ENCODE measurements around the gene NFE2L2. TPM values are rescaled to one million over a fixed set of nuclear protein-coding genes. Genes with fewer than 3 reads are reported as not detected.

Gene NFE2L2
- total and polyA plus RNA-seq, 2 experiments from 2014 or later, result 88.3 to 90.2 TPM

DNA sequence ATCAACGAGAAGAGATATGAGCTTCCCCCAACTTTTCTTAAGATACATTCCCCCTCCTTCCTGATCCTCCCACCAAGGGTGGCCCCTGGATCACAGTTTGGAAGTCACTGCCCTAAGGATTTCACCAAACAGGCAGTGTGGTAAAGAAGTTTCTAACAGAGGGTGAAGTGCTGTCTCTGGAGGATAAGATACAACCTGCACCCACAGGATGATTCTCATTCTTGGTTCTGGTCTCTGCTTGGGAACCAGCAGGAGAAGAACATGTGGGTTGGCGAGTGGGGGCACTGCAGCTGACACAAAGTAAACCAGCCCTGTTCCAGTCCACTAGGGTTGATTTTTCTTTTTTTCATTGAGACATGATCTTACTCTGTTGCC lies 9.3 kb downstream of the NFE2L2 start:
- H3K9me2 ChIP-seq (replicated peaks; ENCODE audit: insufficient read depth), result no peaks in the 10 kb centered on the region
- H3K4me1 ChIP-seq (ENCODE audit: insufficient read depth), result peaks cover 79% of the 10 kb centered on the region
- peak overlapping the region; percentile 86 for H3K27ac ChIP-seq
- H3K4me3 ChIP-seq, result no peak overlapping the region
- no peaks in the 10 kb centered on the region for H3K36me3 ChIP-seq (replicated peaks; ENCODE audit: insufficient read depth, low read depth)
- DNase-seq (ENCODE audit: low spot score), result no peak
- H3K4me2 ChIP-seq, result peak overlapping the region; percentile 48
- peaks cover 100% of the 10 kb centered on the region for H4K20me1 ChIP-seq (ENCODE audit: insufficient read depth, poor library complexity, severe bottlenecking)
- H3K27me3 ChIP-seq, result no peaks in the 10 kb centered on the region
- no peaks in the 10 kb centered on the region for H3K9me3 ChIP-seq (ENCODE audit: low read depth)
- no peak overlapping the region for H2AFZ ChIP-seq
- no peak for TF ChIP-seq EZH2 (IDR thresholded peaks at IDR 0.05; ENCODE audit: borderline replicate concordance)
- no peak for TF ChIP-seq CTCF (IDR thresholded peaks at IDR 0.05; ENCODE audit: poor library complexity)
- TF ChIP-seq EZH2phosphoT487 (IDR thresholded peaks at IDR 0.05; ENCODE audit: low read depth, severe bottlenecking, unreplicated experiment), result no peak
- peaks cover 100% of the 10 kb centered on the region for H3K79me2 ChIP-seq
- WGBS (ENCODE audit: low lambda C conversion rate, missing lambda C conversion rate), result 66% methylated on average over 2 of the region's 2 CpGs

- peak overlapping the region; percentile 86 for H3K27ac ChIP-seq
- WGBS (ENCODE audit: low lambda C conversion rate, missing lambda C conversion rate), result 42% methylated on average over 11 of the region's 11 CpGs
- DNase-seq (ENCODE audit: low spot score), result peak; percentile 77
- no peak overlapping the region for H3K4me3 ChIP-seq
- no peaks in the 10 kb centered on the region for H3K9me3 ChIP-seq (ENCODE audit: low read depth)
- H3K4me1 ChIP-seq (ENCODE audit: insufficient read depth), result peaks cover 75% of the 10 kb centered on the region
- H3K9me2 ChIP-seq (replicated peaks; ENCODE audit: insufficient read depth), result no peaks in the 10 kb centered on the region
- no peak for TF ChIP-seq EZH2 (IDR thresholded peaks at IDR 0.05; ENCODE audit: borderline replicate concordance)
- TF ChIP-seq CTCF (IDR thresholded peaks at IDR 0.05; ENCODE audit: poor library complexity), result peak; percentile 54
- TF ChIP-seq EZH2phosphoT487 (IDR thresholded peaks at IDR 0.05; ENCODE audit: low read depth, severe bottlenecking, unreplicated experiment), result no peak
- H2AFZ ChIP-seq, result no peak overlapping the region
- peak overlapping the region; percentile 48 for H3K4me2 ChIP-seq
- H4K20me1 ChIP-seq (ENCODE audit: insufficient read depth, poor library complexity, severe bottlenecking), result peaks cover 100% of the 10 kb centered on the region
- no peaks in the 10 kb centered on the region for H3K36me3 ChIP-seq (replicated peaks; ENCODE audit: insufficient read depth, low read depth)
- no peaks in the 10 kb centered on the region for H3K27me3 ChIP-seq
- peaks cover 100% of the 10 kb centered on the region for H3K79me2 ChIP-seq
These were observed 9.9 kb downstream of the NFE2L2 start for GRCh38 chr2:177254433-177255226.

DNA sequence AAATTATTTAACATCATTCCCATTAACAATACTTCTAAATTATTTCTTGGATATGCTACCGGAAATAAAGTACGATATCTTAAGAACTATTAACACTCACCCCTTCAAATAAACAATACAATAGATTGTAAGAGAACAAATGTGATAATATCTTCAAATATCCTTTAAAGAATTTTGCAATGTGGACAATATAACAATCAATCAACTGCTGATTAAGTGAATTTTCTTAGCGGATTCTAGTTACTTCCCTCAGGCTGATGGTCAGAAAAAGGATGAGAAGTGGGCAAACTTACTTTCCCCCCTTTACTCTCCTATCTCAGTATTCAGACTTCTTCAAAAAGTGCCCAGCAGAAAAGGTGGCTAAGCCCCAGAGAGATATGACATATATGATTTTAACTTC lies 10.8 kb downstream of the NFE2L2 start:
- no peaks in the 10 kb centered on the region for H3K9me3 ChIP-seq (ENCODE audit: low read depth)
- peaks cover 65% of the 10 kb centered on the region for H3K4me1 ChIP-seq (ENCODE audit: insufficient read depth)
- peak overlapping the region; percentile 86 for H3K27ac ChIP-seq
- H2AFZ ChIP-seq, result no peak overlapping the region
- H3K9me2 ChIP-seq (replicated peaks; ENCODE audit: insufficient read depth), result no peaks in the 10 kb centered on the region
- WGBS (ENCODE audit: low lambda C conversion rate, missing lambda C conversion rate), result 90% methylated on average over 3 of the region's 3 CpGs
- peak overlapping the region; percentile 48 for H3K4me2 ChIP-seq
- no peak for DNase-seq (ENCODE audit: low spot score)
- peaks cover 100% of the 10 kb centered on the region for H4K20me1 ChIP-seq (ENCODE audit: insufficient read depth, poor library complexity, severe bottlenecking)
- peaks cover 100% of the 10 kb centered on the region for H3K79me2 ChIP-seq
- TF ChIP-seq EZH2phosphoT487 (IDR thresholded peaks at IDR 0.05; ENCODE audit: low read depth, severe bottlenecking, unreplicated experiment) (no peak), EZH2 (IDR thresholded peaks at IDR 0.05; ENCODE audit: borderline replicate concordance) (no peak), CTCF (IDR thresholded peaks at IDR 0.05; ENCODE audit: poor library complexity) (no peak)
- no peak overlapping the region for H3K4me3 ChIP-seq
- no peaks in the 10 kb centered on the region for H3K27me3 ChIP-seq
- H3K36me3 ChIP-seq (replicated peaks; ENCODE audit: insufficient read depth, low read depth), result no peaks in the 10 kb centered on the region

All from hepatocyte (in vitro differentiated cells).